GM12878 (cell line): ENCODE measurements around the gene TRMT44. TPM values are rescaled to one million over a fixed set of nuclear protein-coding genes. Genes with fewer than 3 reads are reported as not detected.

ENCODE experiments used
- BACH1 ChIP-seq: fragments of 450-650 bp; IDR thresholded peaks from 2 replicates; pipeline ENCODE4 v1.6.1; 2017; ENCODE audit warnings: mild to moderate bottlenecking, borderline replicate concordance
- NBN ChIP-seq: fragments of 450-650 bp; IDR thresholded peaks from 2 replicates; pipeline ENCODE4 v1.6.1; 2016
- RAD21 ChIP-seq: IDR thresholded peaks from 2 replicates; pipeline ENCODE4 v1.6.1; 2011; ENCODE audit warnings: mild to moderate bottlenecking, low read depth, low read length, moderate library complexity; ENCODE audit not compliant: insufficient read depth
- polyA plus RNA-seq, 11 experiments: library from polyadenylated mRNA; depleted of rRNA in 4 of 11; unstranded in 6 of 11; stranded (reverse) in 5 of 11; fragments of >200 nt; fragmentation: Nextera tagmentation in 4 of 11; fragmentation: Illumina TruSeq in 1 of 11; extraction: Ambion mirVana in 4 of 11; extraction: Trizol in 1 of 11; gene quantifications; 1 replicate in 1 of 11; 2 replicates in 10 of 11; pipeline versions ENCODE4 v1.2.1 to v1.2.3, GENCODE V29; 2011 to 2016; ENCODE audit warnings: inconsistent platforms in 2 of 11, missing spikeins in 2 of 11, low read depth in 1 of 11
- total RNA-seq, 4 experiments: library from RNA; depleted of rRNA in 3 of 4; stranded (reverse); fragments of >200 nt in 3 of 4; fragmentation: Illumina TruSeq in 1 of 4; extraction: Trizol in 1 of 4; gene quantifications; 2 replicates each; pipeline versions ENCODE4 v1.2.1 to v1.2.3, GENCODE V29; 2013 to 2021
- TF ChIP-seq, protein P1 (sequence below): fragments of 450-650 bp; IDR thresholded peaks from 2 replicates; pipeline ENCODE4 v1.6.1; 2017; ENCODE audit warnings: mild to moderate bottlenecking, moderate library complexity
- TF ChIP-seq, protein P2 (sequence below): fragments of 450-650 bp; IDR thresholded peaks from 2 replicates; pipeline ENCODE4 v1.6.1; 2017; ENCODE audit warnings: mild to moderate bottlenecking, moderate library complexity
- TF ChIP-seq, protein P3 (sequence below): fragments of 450-650 bp; formaldehyde crosslinking; IDR thresholded peaks from 2 replicates; pipeline ENCODE4 v1.4.0; 2022; ENCODE audit warnings: mild to moderate bottlenecking, moderate library complexity
- TF ChIP-seq, protein P4 (sequence below): fragments of 450-650 bp; IDR thresholded peaks from 2 replicates; pipeline ENCODE4 v1.6.1; 2018; ENCODE audit warnings: borderline replicate concordance, mild to moderate bottlenecking; ENCODE audit not compliant: partially characterized antibody

Gene TRMT44
- total and polyA plus RNA-seq, 10 of the 15 experiments (the other 5 are each of a cell fraction or from before 2014, with no cell fraction given), result 1.3 to 18.5 (median 10.1) TPM

DNA sequence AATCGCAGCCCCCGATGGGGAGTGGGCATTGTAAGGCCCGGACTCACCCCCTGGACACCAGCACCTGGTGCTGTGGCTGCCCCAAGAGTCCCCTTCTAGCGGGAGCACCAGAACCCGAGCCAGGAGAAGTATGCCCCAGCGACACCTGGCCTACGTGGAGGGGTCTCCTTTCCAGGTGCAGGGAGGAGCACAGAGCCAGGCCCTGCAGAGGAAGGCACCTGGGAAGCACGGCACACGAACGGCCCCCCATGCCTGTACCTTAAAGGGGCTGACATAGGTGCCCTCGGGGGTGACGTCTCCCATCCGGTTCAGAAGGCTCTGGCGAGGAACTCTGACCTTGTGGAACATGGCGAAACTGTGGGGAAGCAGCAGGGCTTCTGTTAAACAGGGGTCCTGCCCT, 41.3 kb upstream of the TRMT44 start (continued):
- TF ChIP-seq, protein P1, sequence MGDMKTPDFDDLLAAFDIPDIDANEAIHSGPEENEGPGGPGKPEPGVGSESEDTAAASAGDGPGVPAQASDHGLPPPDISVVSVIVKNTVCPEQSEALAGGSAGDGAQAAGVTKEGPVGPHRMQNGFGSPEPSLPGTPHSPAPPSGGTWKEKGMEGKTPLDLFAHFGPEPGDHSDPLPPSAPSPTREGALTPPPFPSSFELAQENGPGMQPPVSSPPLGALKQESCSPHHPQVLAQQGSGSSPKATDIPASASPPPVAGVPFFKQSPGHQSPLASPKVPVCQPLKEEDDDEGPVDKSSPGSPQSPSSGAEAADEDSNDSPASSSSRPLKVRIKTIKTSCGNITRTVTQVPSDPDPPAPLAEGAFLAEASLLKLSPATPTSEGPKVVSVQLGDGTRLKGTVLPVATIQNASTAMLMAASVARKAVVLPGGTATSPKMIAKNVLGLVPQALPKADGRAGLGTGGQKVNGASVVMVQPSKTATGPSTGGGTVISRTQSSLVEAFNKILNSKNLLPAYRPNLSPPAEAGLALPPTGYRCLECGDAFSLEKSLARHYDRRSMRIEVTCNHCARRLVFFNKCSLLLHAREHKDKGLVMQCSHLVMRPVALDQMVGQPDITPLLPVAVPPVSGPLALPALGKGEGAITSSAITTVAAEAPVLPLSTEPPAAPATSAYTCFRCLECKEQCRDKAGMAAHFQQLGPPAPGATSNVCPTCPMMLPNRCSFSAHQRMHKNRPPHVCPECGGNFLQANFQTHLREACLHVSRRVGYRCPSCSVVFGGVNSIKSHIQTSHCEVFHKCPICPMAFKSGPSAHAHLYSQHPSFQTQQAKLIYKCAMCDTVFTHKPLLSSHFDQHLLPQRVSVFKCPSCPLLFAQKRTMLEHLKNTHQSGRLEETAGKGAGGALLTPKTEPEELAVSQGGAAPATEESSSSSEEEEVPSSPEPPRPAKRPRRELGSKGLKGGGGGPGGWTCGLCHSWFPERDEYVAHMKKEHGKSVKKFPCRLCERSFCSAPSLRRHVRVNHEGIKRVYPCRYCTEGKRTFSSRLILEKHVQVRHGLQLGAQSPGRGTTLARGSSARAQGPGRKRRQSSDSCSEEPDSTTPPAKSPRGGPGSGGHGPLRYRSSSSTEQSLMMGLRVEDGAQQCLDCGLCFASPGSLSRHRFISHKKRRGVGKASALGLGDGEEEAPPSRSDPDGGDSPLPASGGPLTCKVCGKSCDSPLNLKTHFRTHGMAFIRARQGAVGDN, result no peak
- TF ChIP-seq BACH1 (no peak), NBN (no peak), RAD21 (no peak)
- TF ChIP-seq, protein P2, sequence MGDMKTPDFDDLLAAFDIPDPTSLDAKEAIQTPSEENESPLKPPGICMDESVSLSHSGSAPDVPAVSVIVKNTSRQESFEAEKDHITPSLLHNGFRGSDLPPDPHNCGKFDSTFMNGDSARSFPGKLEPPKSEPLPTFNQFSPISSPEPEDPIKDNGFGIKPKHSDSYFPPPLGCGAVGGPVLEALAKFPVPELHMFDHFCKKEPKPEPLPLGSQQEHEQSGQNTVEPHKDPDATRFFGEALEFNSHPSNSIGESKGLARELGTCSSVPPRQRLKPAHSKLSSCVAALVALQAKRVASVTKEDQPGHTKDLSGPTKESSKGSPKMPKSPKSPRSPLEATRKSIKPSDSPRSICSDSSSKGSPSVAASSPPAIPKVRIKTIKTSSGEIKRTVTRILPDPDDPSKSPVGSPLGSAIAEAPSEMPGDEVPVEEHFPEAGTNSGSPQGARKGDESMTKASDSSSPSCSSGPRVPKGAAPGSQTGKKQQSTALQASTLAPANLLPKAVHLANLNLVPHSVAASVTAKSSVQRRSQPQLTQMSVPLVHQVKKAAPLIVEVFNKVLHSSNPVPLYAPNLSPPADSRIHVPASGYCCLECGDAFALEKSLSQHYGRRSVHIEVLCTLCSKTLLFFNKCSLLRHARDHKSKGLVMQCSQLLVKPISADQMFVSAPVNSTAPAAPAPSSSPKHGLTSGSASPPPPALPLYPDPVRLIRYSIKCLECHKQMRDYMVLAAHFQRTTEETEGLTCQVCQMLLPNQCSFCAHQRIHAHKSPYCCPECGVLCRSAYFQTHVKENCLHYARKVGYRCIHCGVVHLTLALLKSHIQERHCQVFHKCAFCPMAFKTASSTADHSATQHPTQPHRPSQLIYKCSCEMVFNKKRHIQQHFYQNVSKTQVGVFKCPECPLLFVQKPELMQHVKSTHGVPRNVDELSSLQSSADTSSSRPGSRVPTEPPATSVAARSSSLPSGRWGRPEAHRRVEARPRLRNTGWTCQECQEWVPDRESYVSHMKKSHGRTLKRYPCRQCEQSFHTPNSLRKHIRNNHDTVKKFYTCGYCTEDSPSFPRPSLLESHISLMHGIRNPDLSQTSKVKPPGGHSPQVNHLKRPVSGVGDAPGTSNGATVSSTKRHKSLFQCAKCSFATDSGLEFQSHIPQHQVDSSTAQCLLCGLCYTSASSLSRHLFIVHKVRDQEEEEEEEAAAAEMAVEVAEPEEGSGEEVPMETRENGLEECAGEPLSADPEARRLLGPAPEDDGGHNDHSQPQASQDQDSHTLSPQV, result no peak
- TF ChIP-seq, protein P3, sequence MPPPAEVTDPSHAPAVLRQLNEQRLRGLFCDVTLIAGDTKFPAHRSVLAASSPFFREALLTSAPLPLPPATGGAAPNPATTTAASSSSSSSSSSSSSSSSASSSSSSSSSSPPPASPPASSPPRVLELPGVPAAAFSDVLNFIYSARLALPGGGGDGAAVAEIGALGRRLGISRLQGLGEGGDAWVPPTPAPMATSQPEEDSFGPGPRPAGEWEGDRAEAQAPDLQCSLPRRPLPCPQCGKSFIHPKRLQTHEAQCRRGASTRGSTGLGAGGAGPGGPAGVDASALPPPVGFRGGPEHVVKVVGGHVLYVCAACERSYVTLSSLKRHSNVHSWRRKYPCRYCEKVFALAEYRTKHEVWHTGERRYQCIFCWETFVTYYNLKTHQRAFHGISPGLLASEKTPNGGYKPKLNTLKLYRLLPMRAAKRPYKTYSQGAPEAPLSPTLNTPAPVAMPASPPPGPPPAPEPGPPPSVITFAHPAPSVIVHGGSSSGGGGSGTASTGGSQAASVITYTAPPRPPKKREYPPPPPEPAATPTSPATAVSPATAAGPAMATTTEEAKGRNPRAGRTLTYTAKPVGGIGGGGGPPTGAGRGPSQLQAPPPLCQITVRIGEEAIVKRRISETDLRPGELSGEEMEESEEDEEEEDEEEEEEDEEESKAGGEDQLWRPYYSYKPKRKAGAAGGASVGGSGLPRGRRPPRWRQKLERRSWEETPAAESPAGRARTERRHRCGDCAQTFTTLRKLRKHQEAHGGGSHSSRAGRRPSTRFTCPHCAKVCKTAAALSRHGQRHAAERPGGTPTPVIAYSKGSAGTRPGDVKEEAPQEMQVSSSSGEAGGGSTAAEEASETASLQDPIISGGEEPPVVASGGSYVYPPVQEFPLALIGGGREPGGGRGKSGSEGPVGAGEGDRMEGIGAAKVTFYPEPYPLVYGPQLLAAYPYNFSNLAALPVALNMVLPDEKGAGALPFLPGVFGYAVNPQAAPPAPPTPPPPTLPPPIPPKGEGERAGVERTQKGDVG (CRISPR knock-in tag), result no peak
- TF ChIP-seq, protein P4, sequence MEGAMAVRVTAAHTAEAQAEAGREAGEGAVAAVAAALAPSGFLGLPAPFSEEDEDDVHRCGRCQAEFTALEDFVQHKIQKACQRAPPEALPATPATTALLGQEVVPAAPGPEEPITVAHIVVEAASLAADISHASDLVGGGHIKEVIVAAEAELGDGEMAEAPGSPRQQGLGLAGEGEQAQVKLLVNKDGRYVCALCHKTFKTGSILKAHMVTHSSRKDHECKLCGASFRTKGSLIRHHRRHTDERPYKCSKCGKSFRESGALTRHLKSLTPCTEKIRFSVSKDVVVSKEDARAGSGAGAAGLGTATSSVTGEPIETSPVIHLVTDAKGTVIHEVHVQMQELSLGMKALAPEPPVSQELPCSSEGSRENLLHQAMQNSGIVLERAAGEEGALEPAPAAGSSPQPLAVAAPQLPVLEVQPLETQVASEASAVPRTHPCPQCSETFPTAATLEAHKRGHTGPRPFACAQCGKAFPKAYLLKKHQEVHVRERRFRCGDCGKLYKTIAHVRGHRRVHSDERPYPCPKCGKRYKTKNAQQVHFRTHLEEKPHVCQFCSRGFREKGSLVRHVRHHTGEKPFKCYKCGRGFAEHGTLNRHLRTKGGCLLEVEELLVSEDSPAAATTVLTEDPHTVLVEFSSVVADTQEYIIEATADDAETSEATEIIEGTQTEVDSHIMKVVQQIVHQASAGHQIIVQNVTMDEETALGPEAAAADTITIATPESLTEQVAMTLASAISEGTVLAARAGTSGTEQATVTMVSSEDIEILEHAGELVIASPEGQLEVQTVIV, result no peak
